HL-60/S4 (cell line): ENCODE results near the gene CES1.
"Not testable (repeated sequence)": the region's sequence is repeated elsewhere in the genome, so short reads cannot be mapped to it uniquely, and the experiment has no call there.

Experiments used
- in situ Hi-C: fragments of 300-500 bp; cut with MboI; formaldehyde crosslinking; loops from 2 replicates; pipeline ENCODE4 v1.14.3; 2022; ENCODE audit warnings: low sequenced_read_pairs

Gene CES1

GRCh38 chr16:55834049-55834448 is 1.2 kb upstream of the CES1 start:
- in situ Hi-C loops, result loop anchor here (5.0 kb wide), 1 partner anchor 72 kb away; no protein-coding TSS in a partner anchor

GRCh38 chr16:55832425-55832772 is 497 bp downstream of the CES1 start:
- in situ Hi-C loops, result loop anchor here (5.0 kb wide), 1 partner anchor 70 kb away; no protein-coding TSS in a partner anchor

GRCh38 chr16:55830658-55831294 is 2.1 kb downstream of the CES1 start:
- in situ Hi-C loops, result loop anchor here (5.0 kb wide), 1 partner anchor 68 kb away; no protein-coding TSS in a partner anchor

- in situ Hi-C loops, result not testable (repeated sequence)
Measured at GRCh38 chr16:55829232-55829631, 3.7 kb downstream of the CES1 start.

- in situ Hi-C loops, result no loop called here
Measured at GRCh38 chr16:55828680-55829079, 4.2 kb downstream of the CES1 start.

GRCh38 chr16:55825115-55825728 is 7.7 kb downstream of the CES1 start:
- in situ Hi-C loops, result no loop called here

- in situ Hi-C loops, result no loop called here
Measured at GRCh38 chr16:55824473-55825000, 8.4 kb downstream of the CES1 start.

- in situ Hi-C loops, result no loop called here
Measured at GRCh38 chr16:55822280-55822810, 10.6 kb downstream of the CES1 start.

GRCh38 chr16:55821210-55821609 is 11.7 kb downstream of the CES1 start:
- in situ Hi-C loops, result no loop called here

GRCh38 chr16:55820615-55821014 is 12.3 kb downstream of the CES1 start:
- in situ Hi-C loops, result no loop called here

- in situ Hi-C loops, result no loop called here
Measured at GRCh38 chr16:55817236-55817912, 15.5 kb downstream of the CES1 start.

- in situ Hi-C loops, result not testable (repeated sequence)
Measured at GRCh38 chr16:55816222-55816621, 16.7 kb downstream of the CES1 start.

GRCh38 chr16:55815320-55815719 is 17.6 kb downstream of the CES1 start:
- in situ Hi-C loops, result no loop called here

- in situ Hi-C loops, result not testable (repeated sequence)
Measured at GRCh38 chr16:55814174-55814573, 18.7 kb downstream of the CES1 start.

GRCh38 chr16:55813730-55814129 is 19.2 kb downstream of the CES1 start:
- in situ Hi-C loops, result not testable (repeated sequence)

GRCh38 chr16:55812951-55813350 is 19.9 kb downstream of the CES1 start:
- in situ Hi-C loops, result no loop called here

GRCh38 chr16:55811811-55812210 is 21.1 kb downstream of the CES1 start:
- in situ Hi-C loops, result no loop called here

- in situ Hi-C loops, result no loop called here
Measured at GRCh38 chr16:55810451-55810961, 22.4 kb downstream of the CES1 start.

GRCh38 chr16:55809851-55810250 is 23.0 kb downstream of the CES1 start:
- in situ Hi-C loops, result no loop called here

- in situ Hi-C loops, result no loop called here
Measured at GRCh38 chr16:55809386-55809785, 23.5 kb downstream of the CES1 start.

- in situ Hi-C loops, result not testable (repeated sequence)
Measured at GRCh38 chr16:55808286-55808685, 24.6 kb downstream of the CES1 start.
